Pancreas (tissue), 10 donors: ENCODE results near the gene CACNA1C. TPM values are rescaled to one million over a fixed set of nuclear protein-coding genes. Genes with fewer than 3 reads are reported as not detected.

ENCODE experiments used
- ATAC-seq, 4 donors: fragments of 200-7000 bp; cut with Tn5 transposase; one replicate each; pipeline versions ENCODE4 v1.8.0 to v1.9.1; 2020; ENCODE audit warnings: mild to moderate bottlenecking in 4 of 4, moderate library complexity in 4 of 4
- DNase-seq, 6 donors: peaks; one replicate each; pipeline ENCODE4 v3.0.0-alpha.2; 2020
- FAIRE-seq: peaks from 2 replicates; lab custom pipeline; 2012; peaks lifted over from hg19 to GRCh38; lab: Jason Lieb, UNC
- H3K27ac ChIP-seq, 4 donors: fragments of 200-600 bp; sonication (generic); 1 replicate in 3 of 4; 2 replicates in 1 of 4; pipeline versions ENCODE4 v1.5.0 to v1.8.0; 2020
- H3K27me3 ChIP-seq, 4 donors: fragments of 200-600 bp; one replicate each; pipeline ENCODE4 v1.8.0; 2021
- H3K36me3 ChIP-seq, 3 donors: fragments of 200-600 bp; sonication (generic) in 1 of 3; one replicate each; pipeline versions ENCODE4 v1.5.0 to v1.8.0; 2020 to 2021
- H3K4me1 ChIP-seq, 3 donors: fragments of 200-600 bp; one replicate each; pipeline ENCODE4 v1.8.0; 2021
- H3K4me3 ChIP-seq, 4 donors: fragments of 200-600 bp; sonication (generic) in 2 of 4; one replicate each; pipeline versions ENCODE4 v1.5.0 to v1.8.0; 2020 to 2021
- H3K9me3 ChIP-seq, 4 donors: fragments of 200-600 bp; one replicate each; pipeline ENCODE4 v1.8.0; 2021
- WGBS, 2 donors: extraction: QIAGEN DNeasy Blood & Tissue Kit; methylation state at CpG; one replicate each; pipeline ENCODE4 v1.1.7; 2013; 5-methylcytosine and 5-hydroxymethylcytosine counted together
- intact Hi-C, 3 donors: fragments of 100-400 bp; cut with DNase I; formaldehyde crosslinking; loops; one replicate each; pipeline versions ENCODE4 v1.11.1 to v1.14.2; 2022
- polyA plus RNA-seq, 2 donors: library from polyadenylated mRNA; stranded (reverse); fragments of 200-250 nt; gene quantifications; one replicate each; pipeline ENCODE4 v1.2.3, GENCODE V29; 2013
- total RNA-seq, 6 donors: library from RNA; stranded (reverse); fragmentation: NEBNext Ultra II Directional in 4 of 6; extraction: Animal tissue kit (Norgen Biotek cat#: 25700) in 4 of 6; gene quantifications; one replicate each; pipeline versions ENCODE4 v1.2.1 to v1.2.4, GENCODE V29; 2021 to 2023
- TF ChIP-seq, protein P1 (sequence below), 4 donors: fragments of 200-600 bp; sonication (generic) in 3 of 4; IDR thresholded peaks; one replicate each; pipeline versions ENCODE4 v1.5.0 to v1.8.0; 2021; ENCODE audit warnings: antibody characterized with exemption in 4 of 4
- donor health status: healthy with polysubstance abuse.
- donor health status: DM: no; HTN: no; CAD: no; lungs with moderate emphysema.
- donor health status: DM: no; HTN: no; CAD: no.
- donor health status: control.
- donor health status: control.
- donor health status: Bipolar disorder and iron deficiency.
- donor health status: DM: yes; HTN: yes; CAD: no.
- donor health status: DM: no; HTN: no; CAD: no.
- donor health status: DM: no; HTN: no; CAD: no.
- donor health status: DM: yes; HTN: yes; CAD: no.

CACNA1C gene
- total and polyA plus RNA-seq, 8 donors = 1.2 to 3.8 (median 2.3) TPM

- no peaks in the 10 kb centered on the region for H3K9me3 ChIP-seq
- TF ChIP-seq, protein P1, sequence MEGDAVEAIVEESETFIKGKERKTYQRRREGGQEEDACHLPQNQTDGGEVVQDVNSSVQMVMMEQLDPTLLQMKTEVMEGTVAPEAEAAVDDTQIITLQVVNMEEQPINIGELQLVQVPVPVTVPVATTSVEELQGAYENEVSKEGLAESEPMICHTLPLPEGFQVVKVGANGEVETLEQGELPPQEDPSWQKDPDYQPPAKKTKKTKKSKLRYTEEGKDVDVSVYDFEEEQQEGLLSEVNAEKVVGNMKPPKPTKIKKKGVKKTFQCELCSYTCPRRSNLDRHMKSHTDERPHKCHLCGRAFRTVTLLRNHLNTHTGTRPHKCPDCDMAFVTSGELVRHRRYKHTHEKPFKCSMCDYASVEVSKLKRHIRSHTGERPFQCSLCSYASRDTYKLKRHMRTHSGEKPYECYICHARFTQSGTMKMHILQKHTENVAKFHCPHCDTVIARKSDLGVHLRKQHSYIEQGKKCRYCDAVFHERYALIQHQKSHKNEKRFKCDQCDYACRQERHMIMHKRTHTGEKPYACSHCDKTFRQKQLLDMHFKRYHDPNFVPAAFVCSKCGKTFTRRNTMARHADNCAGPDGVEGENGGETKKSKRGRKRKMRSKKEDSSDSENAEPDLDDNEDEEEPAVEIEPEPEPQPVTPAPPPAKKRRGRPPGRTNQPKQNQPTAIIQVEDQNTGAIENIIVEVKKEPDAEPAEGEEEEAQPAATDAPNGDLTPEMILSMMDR (IDR thresholded peaks at IDR 0.05) = no peak
- no peak overlapping the region for H3K27ac ChIP-seq
- no peaks in the 10 kb centered on the region for H3K36me3 ChIP-seq
- no peaks in the 10 kb centered on the region for H3K27me3 ChIP-seq
- H3K4me1 ChIP-seq = no peaks in the 10 kb centered on the region
- intact Hi-C loops = loop anchor here in 1 of 3 donors (5.0 kb wide), 1 partner anchor 231 kb away; no protein-coding TSS in a partner anchor
- no peak for FAIRE-seq
- WGBS, 2 donors = 60 to 69% methylated on average over 4 of the region's 4 CpGs
- no peak overlapping the region for H3K4me3 ChIP-seq
- peak in 1 of 6 donors; percentile 8 for DNase-seq
- ATAC-seq = no peak
These were observed 235.7 kb downstream of the CACNA1C start for GRCh38 chr12:2288471-2288870.

DNA sequence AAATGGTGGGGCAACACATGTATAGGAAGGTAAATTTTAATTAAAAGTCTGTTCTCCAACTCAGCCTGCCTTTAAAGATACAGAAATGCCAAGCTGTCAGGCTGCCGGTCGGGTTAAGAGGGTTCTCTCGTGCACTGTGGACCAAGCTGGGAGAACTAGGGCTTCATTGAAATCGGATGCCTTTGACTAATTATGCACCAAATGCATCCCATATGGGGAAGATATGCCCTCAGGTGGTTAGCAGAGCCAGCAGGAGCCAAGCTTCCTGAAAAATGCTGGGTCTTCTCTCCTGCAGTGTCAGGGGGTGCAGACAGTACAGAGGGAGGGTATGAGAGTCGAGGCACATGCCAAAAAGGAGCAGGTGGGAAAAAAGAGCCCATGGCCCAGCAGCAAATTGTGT, 236.1 kb downstream of the CACNA1C start:
- Histone ChIP-seq H3K36me3 (no peaks in the 10 kb centered on the region), H3K4me3 (no peak overlapping the region), H3K9me3 (no peaks in the 10 kb centered on the region), H3K27me3 (no peaks in the 10 kb centered on the region), H3K4me1 (no peaks in the 10 kb centered on the region), H3K27ac (no peak overlapping the region)
- 58 to 63% methylated on average over 5 of the region's 5 CpGs for WGBS, 2 donors
- FAIRE-seq (no peak), DNase-seq (peak in 1 of 6 donors; percentile 6), ATAC-seq (no peak)
- TF ChIP-seq, protein P1 (IDR thresholded peaks at IDR 0.05) = no peak
- intact Hi-C loops = loop anchor here in 1 of 3 donors (5.0 kb wide), 1 partner anchor 232 kb away; no protein-coding TSS in a partner anchor

DNA sequence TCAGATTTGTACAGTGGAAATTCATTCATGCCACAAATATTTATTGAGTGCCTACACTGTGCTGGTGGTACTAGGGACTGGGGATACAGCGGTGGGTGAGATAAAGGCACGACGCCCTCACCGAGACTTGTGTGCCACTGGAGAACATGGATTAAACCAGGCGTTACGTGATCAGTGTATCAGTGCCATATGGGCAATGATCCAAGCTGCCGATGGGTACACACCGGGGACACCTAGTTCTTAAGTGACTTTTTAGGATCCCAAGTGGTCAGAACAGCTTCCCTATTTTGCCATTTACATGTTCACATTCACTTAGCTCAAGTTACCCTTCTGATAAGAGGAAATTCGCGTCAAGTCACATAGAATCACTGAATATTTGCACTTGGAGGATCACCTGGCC, 236.7 kb downstream of the CACNA1C start:
- intact Hi-C loops = loop anchor here in 1 of 3 donors (5.0 kb wide), 1 partner anchor 232 kb away; no protein-coding TSS in a partner anchor
- no peak overlapping the region for H3K27ac ChIP-seq
- no peak overlapping the region for H3K4me3 ChIP-seq
- ATAC-seq (no peak), DNase-seq (no peak), FAIRE-seq (no peak)
- no peaks in the 10 kb centered on the region for H3K9me3 ChIP-seq
- TF ChIP-seq, protein P1 (IDR thresholded peaks at IDR 0.05) = no peak
- 80 to 86% methylated on average over 10 of the region's 10 CpGs for WGBS, 2 donors
- H3K36me3 ChIP-seq = no peaks in the 10 kb centered on the region
- H3K27me3 ChIP-seq = no peaks in the 10 kb centered on the region
- H3K4me1 ChIP-seq = no peaks in the 10 kb centered on the region

DNA sequence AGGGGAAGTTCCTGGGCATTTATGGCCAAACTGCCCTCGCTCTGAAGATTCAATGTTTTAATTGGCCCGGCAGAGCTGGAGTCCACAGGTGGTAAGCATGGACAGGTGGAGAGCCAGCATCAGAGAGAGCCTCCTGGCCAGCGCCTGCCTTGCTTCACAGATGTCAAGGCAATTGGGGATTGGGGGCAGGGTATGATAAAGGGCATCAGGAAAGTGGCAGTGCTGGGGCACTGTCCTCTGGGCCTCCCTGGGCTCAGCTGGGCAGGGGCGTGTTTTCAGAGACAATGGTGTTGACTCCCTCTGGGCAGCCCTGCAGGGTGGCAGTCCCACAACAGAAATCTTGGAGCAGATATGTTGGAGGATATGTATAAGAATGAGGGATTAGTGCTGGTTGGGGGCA, 237.3 kb downstream of the CACNA1C start:
- Histone ChIP-seq H3K4me1 (no peaks in the 10 kb centered on the region), H3K27ac (no peak overlapping the region), H3K36me3 (no peaks in the 10 kb centered on the region), H3K4me3 (no peak overlapping the region), H3K27me3 (no peaks in the 10 kb centered on the region), H3K9me3 (no peaks in the 10 kb centered on the region)
- WGBS, 2 donors = 45 to 71% methylated on average over 4 of the region's 4 CpGs
- DNase-seq = no peak
- TF ChIP-seq, protein P1 (IDR thresholded peaks at IDR 0.05) = no peak
- intact Hi-C loops = no loop called here
- no peak for ATAC-seq
- no peak for FAIRE-seq

GRCh38 chr12:2290516-2291065, 237.8 kb downstream of the CACNA1C start:
- 64 to 70% methylated on average over 6 of the region's 6 CpGs for WGBS, 2 donors
- Histone ChIP-seq H3K27me3 (no peaks in the 10 kb centered on the region), H3K36me3 (no peaks in the 10 kb centered on the region), H3K27ac (no peak overlapping the region), H3K4me3 (no peak overlapping the region), H3K4me1 (no peaks in the 10 kb centered on the region), H3K9me3 (no peaks in the 10 kb centered on the region)
- FAIRE-seq (no peak), DNase-seq (no peak), ATAC-seq (no peak)
- TF ChIP-seq, protein P1 (IDR thresholded peaks at IDR 0.05) = no peak
- intact Hi-C loops = no loop called here
